A549 (cell line): ENCODE measurements around the gene TAF11L5. TPM values are rescaled to one million over a fixed set of nuclear protein-coding genes. Genes with fewer than 3 reads are reported as not detected.
"Not testable (repeated sequence)": the region's sequence is repeated elsewhere in the genome, so short reads cannot be mapped to it uniquely, and the experiment has no call there.

Experiments used
- ATAC-seq, 2 experiments: fragments of 200-7000 bp in 1 of 2; fragments of >200 bp in 1 of 2; cut with Nextera tagmentation in 1 of 2; cut with Tn5 transposase in 1 of 2; 3 replicates each; pipeline versions ENCODE4 v1.8.0 to v1.9.1; 2018 to 2020; ENCODE audit warnings: mild to moderate bottlenecking in 1 of 2, moderate library complexity in 1 of 2
- CTCF ChIA-PET: fragments of 300-600 bp; sonication (Branson Sonifier 250); formaldehyde crosslinking; extraction: SDS; loops from one replicate; lab custom pipeline; 2021; ENCODE audit warnings: antibody characterized with exemption, inconsistent platforms; lab: Yijun Ruan, JAX
- POLR2A ChIA-PET: fragments of 350-600 bp; formaldehyde crosslinking; extraction: SDS; loops from one replicate; lab custom pipeline; 2021; ENCODE audit warnings: antibody characterized with exemption, inconsistent platforms; lab: Yijun Ruan, JAX
- DNase-seq, 2 experiments: peaks; one replicate each; pipeline versions ENCODE4 v3.0.0 to v3.0.0-alpha.2; 2011 to 2016; ENCODE audit warnings: low read depth in 1 of 2, low spot score in 1 of 2
- FAIRE-seq: peaks from 2 replicates; lab custom pipeline; 2011; peaks lifted over from hg19 to GRCh38; lab: Jason Lieb, UNC
- H3K27ac ChIP-seq, 2 experiments: fragments of >200 bp; sonication (Bioruptor Twin); formaldehyde crosslinking; 3 replicates each; pipeline ENCODE4 v1.5.1; 2016 to 2017
- H3K4me1 ChIP-seq: fragments of >200 bp; sonication (Bioruptor Twin); formaldehyde crosslinking; 3 replicates; pipeline ENCODE4 v1.6.1; 2016
- H3K4me2 ChIP-seq: fragments of >200 bp; sonication (Bioruptor Twin); formaldehyde crosslinking; 3 replicates; pipeline ENCODE4 v1.6.1; 2016
- H3K4me3 ChIP-seq: fragments of >200 bp; sonication (Bioruptor Twin); formaldehyde crosslinking; 3 replicates; pipeline ENCODE4 v1.5.1; 2016
- H3K9me3 ChIP-seq: fragments of >200 bp; sonication (Bioruptor Twin); formaldehyde crosslinking; 3 replicates; pipeline ENCODE4 v1.6.1; 2016
- CEBPB ChIP-seq, 2 experiments: fragments of >200 bp in 1 of 2; sonication (Bioruptor Twin) in 1 of 2; formaldehyde crosslinking in 1 of 2; IDR thresholded peaks; 2 replicates each; pipeline ENCODE4 v1.6.1; 2012 to 2016
- EHMT2 ChIP-seq: fragments of 200-600 bp; sonication (generic); IDR thresholded peaks from 2 replicates; pipeline ENCODE4 v1.6.1; 2016; ENCODE audit warnings: antibody characterized with exemption, low read depth, mild to moderate bottlenecking, moderate library complexity
- FOSB ChIP-seq: fragments of 250-450 bp; sonication (Bioruptor Pico); IDR thresholded peaks from 2 replicates; pipeline ENCODE4 v1.5.0; 2020; ENCODE audit warnings: mild to moderate bottlenecking, moderate library complexity
- HOXA7 ChIP-seq: fragments of 250-450 bp; sonication (Bioruptor Pico); IDR thresholded peaks from 2 replicates; pipeline ENCODE4 v1.5.0; 2020; ENCODE audit warnings: mild to moderate bottlenecking, moderate library complexity
- MAFK ChIP-seq: fragments of 450-650 bp; IDR thresholded peaks from 2 replicates; pipeline ENCODE4 v1.6.1; 2014; ENCODE audit not compliant: partially characterized antibody
- NPAS2 ChIP-seq: fragments of 250-450 bp; sonication (Bioruptor Pico); IDR thresholded peaks from 2 replicates; pipeline ENCODE4 v1.8.0; 2022; ENCODE audit warnings: mild to moderate bottlenecking, moderate library complexity, borderline replicate concordance
- RARB ChIP-seq: fragments of 250-450 bp; sonication (Bioruptor Pico); IDR thresholded peaks from 2 replicates; pipeline ENCODE4 v1.8.0; 2021; ENCODE audit warnings: mild to moderate bottlenecking, moderate library complexity
- RNF2 ChIP-seq: fragments of 200-600 bp; sonication (generic); IDR thresholded peaks from 2 replicates; pipeline ENCODE4 v1.6.1; 2016; ENCODE audit warnings: low read depth, mild to moderate bottlenecking, antibody characterized with exemption, moderate library complexity, borderline replicate concordance
- SREBF2 ChIP-seq: fragments of 450-650 bp; IDR thresholded peaks from 2 replicates; pipeline ENCODE4 v1.6.1; 2014; ENCODE audit warnings: mild to moderate bottlenecking, moderate library complexity
- ZC3H11A ChIP-seq: fragments of 450-650 bp; IDR thresholded peaks from 2 replicates; pipeline ENCODE4 v1.6.1; 2014; ENCODE audit warnings: antibody characterized with exemption, mild to moderate bottlenecking
- ZSCAN20 ChIP-seq: fragments of 250-450 bp; sonication (Bioruptor Pico); IDR thresholded peaks from 2 replicates; pipeline ENCODE4 v1.8.0; 2022; ENCODE audit warnings: mild to moderate bottlenecking, moderate library complexity
- WGBS: methylation state at CpG from one replicate; pipeline ENCODE4 v1.1.6; 2017; ENCODE audit errors: missing lambda C conversion rate; 5-methylcytosine and 5-hydroxymethylcytosine counted together
- polyA minus RNA-seq: library from RNA; depleted of rRNA, polyadenylated mRNA; stranded (reverse); fragments of >200 nt; gene quantifications from 2 replicates; pipeline ENCODE4 v1.2.3, GENCODE V29; 2011; rRNA and poly(A)+ RNA removed
- polyA plus RNA-seq, 4 experiments: library from polyadenylated mRNA; depleted of rRNA in 3 of 4; stranded (reverse); fragments of >200 nt; fragmentation: RNase III in 1 of 4; extraction: RNeasy Plus Mini Kit Qiagen cat#74134 plus additional on column Dnase treatment in 1 of 4; gene quantifications; 2 replicates in 3 of 4; 3 replicates in 1 of 4; pipeline ENCODE4 v1.2.3, GENCODE V29; 2011 to 2017
- TF ChIP-seq, protein P1 (sequence below): IDR thresholded peaks from 2 replicates; pipeline ENCODE4 v1.6.1; 2012
- TF ChIP-seq, protein P2 (sequence below): fragments of 150-350 bp; IDR thresholded peaks from 2 replicates; pipeline ENCODE4 v1.6.1; 2014; ENCODE audit warnings: low read depth, mild to moderate bottlenecking, low read length
- TF ChIP-seq, protein P3 (sequence below): fragments of 250-450 bp; sonication (Bioruptor Pico); IDR thresholded peaks from 2 replicates; pipeline ENCODE4 v1.5.0; 2020; ENCODE audit warnings: low read depth, mild to moderate bottlenecking, moderate library complexity
- TF ChIP-seq, protein P4 (sequence below): fragments of 450-650 bp; IDR thresholded peaks from 2 replicates; pipeline ENCODE4 v1.6.1; 2014; ENCODE audit warnings: antibody characterized with exemption

Gene TAF11L5
- not detected in 2 replicates for polyA plus RNA-seq (2011; rRNA removed)
- not detected in 2 replicates for polyA plus RNA-seq (2012; cell fraction: cytosol; rRNA removed)
- polyA plus RNA-seq (2012; cell fraction: nucleus; rRNA removed) = not detected in 2 replicates
- polyA plus RNA-seq (2017; fragmentation: RNase III; extraction: RNeasy Plus Mini Kit Qiagen cat#74134 plus additional on column Dnase treatment) = not detected in 3 replicates
- not detected in 2 replicates for polyA minus RNA-seq

DNA sequence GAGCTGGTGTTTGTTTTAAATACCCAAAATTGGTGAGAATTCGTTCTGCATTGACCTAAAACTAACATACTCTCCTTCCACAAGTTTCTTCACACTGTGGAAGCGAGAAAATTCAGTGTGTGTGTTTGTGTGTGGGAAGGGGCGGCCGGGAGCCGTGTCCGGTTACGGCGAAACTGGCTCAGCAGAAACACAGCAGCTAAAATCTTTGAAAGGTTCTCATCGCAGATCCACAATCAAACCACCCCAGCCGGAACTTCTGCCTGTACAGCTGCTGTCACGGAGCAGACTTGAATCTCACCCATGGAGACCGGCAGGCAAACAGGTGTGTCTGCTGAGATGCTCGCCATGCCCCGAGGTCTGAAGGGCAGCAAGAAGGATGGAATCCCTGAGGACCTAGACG, at the start of gene TAF11L5:
TAF11L5 (plus strand) TSS at position 301 of the 400 bp plus-strand sequence.
- WGBS = no CpG with 5 or more reads among the region's 15 CpGs

DNA sequence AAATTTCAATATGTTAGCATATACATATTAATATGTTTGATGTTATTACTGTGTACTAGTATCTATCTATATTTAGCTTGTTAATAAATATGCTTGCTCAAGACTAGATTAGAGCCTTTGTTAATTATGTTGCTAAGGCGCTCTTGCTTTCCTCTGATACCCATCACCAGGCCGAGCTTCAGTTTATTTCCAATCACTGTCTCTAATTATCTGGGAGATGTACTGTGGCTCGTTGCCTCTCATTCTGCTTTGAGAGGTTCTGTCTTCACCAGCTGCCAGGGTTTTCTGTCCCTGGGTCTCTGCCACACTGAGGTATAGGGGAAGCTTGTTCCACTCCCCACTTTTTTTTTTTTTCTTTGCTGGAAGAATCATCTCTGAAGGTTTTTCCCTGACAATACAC, 48.0 kb upstream of the TAF11L5 start:
- ChIA-PET CTCF (interaction anchor here (0.6 kb wide), 3 partner anchors 8 to 801 kb away, joined by 3 to 5 read pairs (median 3); no protein-coding TSS in a partner anchor), POLR2A (no interaction called here)
- Histone ChIP-seq H3K4me3 (no peak overlapping the region), H3K27ac (no peak overlapping the region), H3K4me1 (peaks cover 7% of the 10 kb centered on the region; the same call in 1 of the 3 replicates), H3K4me2 (no peak overlapping the region), H3K9me3 (no peaks in the 10 kb centered on the region)
- ATAC-seq (no peak), DNase-seq (no peak), FAIRE-seq (no peak)
- WGBS = 81% methylated on average over 3 of the region's 3 CpGs
- TF ChIP-seq, protein P1, sequence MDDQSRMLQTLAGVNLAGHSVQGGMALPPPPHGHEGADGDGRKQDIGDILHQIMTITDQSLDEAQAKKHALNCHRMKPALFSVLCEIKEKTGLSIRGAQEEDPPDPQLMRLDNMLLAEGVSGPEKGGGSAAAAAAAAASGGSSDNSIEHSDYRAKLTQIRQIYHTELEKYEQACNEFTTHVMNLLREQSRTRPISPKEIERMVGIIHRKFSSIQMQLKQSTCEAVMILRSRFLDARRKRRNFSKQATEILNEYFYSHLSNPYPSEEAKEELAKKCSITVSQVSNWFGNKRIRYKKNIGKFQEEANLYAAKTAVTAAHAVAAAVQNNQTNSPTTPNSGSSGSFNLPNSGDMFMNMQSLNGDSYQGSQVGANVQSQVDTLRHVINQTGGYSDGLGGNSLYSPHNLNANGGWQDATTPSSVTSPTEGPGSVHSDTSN = no peak
- TF ChIP-seq ZC3H11A (no peak), MAFK (no peak), CEBPB (IDR thresholded peaks at IDR 0.05) (no peak), RARB (CRISPR knock-in tag) (no peak), EHMT2 (no peak), FOSB (CRISPR knock-in tag) (no peak), RNF2 (no peak), ZSCAN20 (CRISPR knock-in tag) (no peak)
- TF ChIP-seq, protein P2, sequence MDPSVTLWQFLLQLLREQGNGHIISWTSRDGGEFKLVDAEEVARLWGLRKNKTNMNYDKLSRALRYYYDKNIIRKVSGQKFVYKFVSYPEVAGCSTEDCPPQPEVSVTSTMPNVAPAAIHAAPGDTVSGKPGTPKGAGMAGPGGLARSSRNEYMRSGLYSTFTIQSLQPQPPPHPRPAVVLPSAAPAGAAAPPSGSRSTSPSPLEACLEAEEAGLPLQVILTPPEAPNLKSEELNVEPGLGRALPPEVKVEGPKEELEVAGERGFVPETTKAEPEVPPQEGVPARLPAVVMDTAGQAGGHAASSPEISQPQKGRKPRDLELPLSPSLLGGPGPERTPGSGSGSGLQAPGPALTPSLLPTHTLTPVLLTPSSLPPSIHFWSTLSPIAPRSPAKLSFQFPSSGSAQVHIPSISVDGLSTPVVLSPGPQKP = no peak
- TF ChIP-seq, protein P3, sequence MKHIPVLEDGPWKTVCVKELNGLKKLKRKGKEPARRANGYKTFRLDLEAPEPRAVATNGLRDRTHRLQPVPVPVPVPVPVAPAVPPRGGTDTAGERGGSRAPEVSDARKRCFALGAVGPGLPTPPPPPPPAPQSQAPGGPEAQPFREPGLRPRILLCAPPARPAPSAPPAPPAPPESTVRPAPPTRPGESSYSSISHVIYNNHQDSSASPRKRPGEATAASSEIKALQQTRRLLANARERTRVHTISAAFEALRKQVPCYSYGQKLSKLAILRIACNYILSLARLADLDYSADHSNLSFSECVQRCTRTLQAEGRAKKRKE (CRISPR knock-in tag) = no peak
- TF ChIP-seq, protein P4, sequence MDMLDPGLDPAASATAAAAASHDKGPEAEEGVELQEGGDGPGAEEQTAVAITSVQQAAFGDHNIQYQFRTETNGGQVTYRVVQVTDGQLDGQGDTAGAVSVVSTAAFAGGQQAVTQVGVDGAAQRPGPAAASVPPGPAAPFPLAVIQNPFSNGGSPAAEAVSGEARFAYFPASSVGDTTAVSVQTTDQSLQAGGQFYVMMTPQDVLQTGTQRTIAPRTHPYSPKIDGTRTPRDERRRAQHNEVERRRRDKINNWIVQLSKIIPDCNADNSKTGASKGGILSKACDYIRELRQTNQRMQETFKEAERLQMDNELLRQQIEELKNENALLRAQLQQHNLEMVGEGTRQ = no peak

More for the DNA sequence above, at the start of gene TAF11L5:
- H3K27ac ChIP-seq, DNase-seq, CTCF ChIA-PET, H3K4me3 ChIP-seq, H3K4me1 ChIP-seq, POLR2A ChIA-PET, H3K9me3 ChIP-seq, H3K4me2 ChIP-seq, ATAC-seq, FAIRE-seq: not testable (repeated sequence)

DNA sequence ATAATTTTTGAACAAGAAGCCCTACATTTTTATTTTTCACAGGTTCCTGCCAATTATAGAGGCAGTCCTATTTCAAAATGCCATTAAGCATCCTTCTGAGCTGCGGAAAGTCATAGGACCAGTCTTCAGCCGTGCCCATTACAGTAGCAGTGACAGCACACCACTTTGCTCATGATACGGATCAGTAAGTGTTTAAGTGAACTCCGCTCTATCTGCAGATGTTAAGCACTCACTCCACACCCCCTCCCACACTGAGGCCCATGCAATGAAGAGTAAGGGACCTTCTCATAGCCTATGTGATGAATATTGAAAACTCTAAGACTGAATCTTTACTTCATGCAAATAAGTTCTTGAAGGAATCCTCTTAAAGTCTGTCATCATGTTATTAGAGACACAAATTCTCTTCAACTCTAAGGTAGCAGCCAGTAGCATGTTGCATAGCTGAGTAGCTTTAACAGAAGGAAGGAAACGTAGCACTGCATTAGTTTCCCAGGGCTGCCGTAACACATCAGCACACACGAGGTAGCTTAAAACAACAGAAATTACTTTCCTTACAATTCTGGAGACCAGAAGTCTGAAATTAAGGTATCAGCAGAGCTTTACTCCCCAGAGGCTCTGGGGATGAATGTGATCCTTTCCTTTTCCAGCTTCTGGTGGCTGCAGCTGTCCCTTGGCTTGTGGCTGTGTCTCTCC, 47.3 kb upstream of the TAF11L5 start:
- 0 out of 6 replicates have a peak overlapping the region, but pooled peaks of 1 of the 2 experiments have one; percentile 11 for H3K27ac ChIP-seq
- H3K4me1 ChIP-seq = peaks cover 11% of the 10 kb centered on the region; the same call in 2 of the 3 replicates
- no peak overlapping the region for H3K4me2 ChIP-seq
- no peak for FAIRE-seq
- WGBS = 80% methylated on average over 7 of the region's 7 CpGs
- no peaks in the 10 kb centered on the region for H3K9me3 ChIP-seq
- no peak for DNase-seq
- no peak overlapping the region for H3K4me3 ChIP-seq
- ChIA-PET POLR2A (no interaction called here), CTCF (no interaction called here)
- TF ChIP-seq HOXA7 (CRISPR knock-in tag) = no peak
- no peak for TF ChIP-seq NPAS2
- no peak for TF ChIP-seq SREBF2
- ATAC-seq = no peak
